PFSK-1 (cell line): ENCODE data around the gene MAOA.

Experiments used
- FOXP2 ChIP-seq: optimal IDR thresholded peaks from 2 replicates; pipeline ENCODE3; 2011; ENCODE audit warnings: borderline replicate concordance, control low read depth, inconsistent platforms; ENCODE audit not compliant: insufficient read depth; ENCODE audit errors: extremely low read length, extremely low read depth
- POLR2AphosphoS5 ChIP-seq: IDR thresholded peaks from 2 replicates; pipeline ENCODE4 v1.6.1; 2012; ENCODE audit warnings: low read depth, mild to moderate bottlenecking, control low read depth, low read length, moderate library complexity
- SIN3A ChIP-seq: IDR thresholded peaks from 2 replicates; pipeline ENCODE4 v1.6.1; 2012; ENCODE audit warnings: mild to moderate bottlenecking, low read length, moderate library complexity, borderline replicate concordance; ENCODE audit not compliant: insufficient read depth
- TAF1 ChIP-seq: IDR thresholded peaks from 2 replicates; pipeline ENCODE4 v1.6.1; 2012; ENCODE audit warnings: low read length, control low read depth, borderline replicate concordance; ENCODE audit not compliant: insufficient read depth
- TF ChIP-seq, protein P1 (sequence below), 2 experiments: IDR thresholded peaks; 2 replicates each; pipeline versions ENCODE4 v1.6.1 to v1.8.0; 2011 to 2012; ENCODE audit warnings: low read depth in 2 of 2, low read length in 2 of 2, control low read depth in 1 of 2, inconsistent platforms in 1 of 2, mild to moderate bottlenecking in 1 of 2, moderate library complexity in 1 of 2; ENCODE audit not compliant: insufficient read depth in 1 of 2

Gene MAOA

DNA sequence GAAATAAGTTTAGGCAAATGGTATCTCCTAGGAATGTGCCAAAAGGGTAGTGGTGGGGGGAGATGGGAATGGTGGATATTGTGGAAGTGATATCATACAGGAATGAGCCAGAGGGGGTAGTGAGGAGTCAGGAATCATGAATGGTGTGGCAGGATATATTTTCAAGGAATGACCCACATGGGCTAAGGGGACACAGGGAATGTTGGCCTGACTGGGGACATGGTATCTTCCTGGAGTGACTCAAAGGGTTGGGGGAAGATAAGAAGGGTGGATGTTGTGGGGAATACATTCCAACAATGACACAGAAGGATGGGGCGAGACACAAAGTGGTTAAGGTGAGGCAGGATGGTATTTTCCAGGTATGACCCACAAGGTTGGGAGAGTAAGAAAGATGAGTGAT lies 60.6 kb downstream of the MAOA start:
- TF ChIP-seq FOXP2 (no peak), POLR2AphosphoS5 (no peak), SIN3A (no peak), TAF1 (no peak)
- TF ChIP-seq, protein P1, sequence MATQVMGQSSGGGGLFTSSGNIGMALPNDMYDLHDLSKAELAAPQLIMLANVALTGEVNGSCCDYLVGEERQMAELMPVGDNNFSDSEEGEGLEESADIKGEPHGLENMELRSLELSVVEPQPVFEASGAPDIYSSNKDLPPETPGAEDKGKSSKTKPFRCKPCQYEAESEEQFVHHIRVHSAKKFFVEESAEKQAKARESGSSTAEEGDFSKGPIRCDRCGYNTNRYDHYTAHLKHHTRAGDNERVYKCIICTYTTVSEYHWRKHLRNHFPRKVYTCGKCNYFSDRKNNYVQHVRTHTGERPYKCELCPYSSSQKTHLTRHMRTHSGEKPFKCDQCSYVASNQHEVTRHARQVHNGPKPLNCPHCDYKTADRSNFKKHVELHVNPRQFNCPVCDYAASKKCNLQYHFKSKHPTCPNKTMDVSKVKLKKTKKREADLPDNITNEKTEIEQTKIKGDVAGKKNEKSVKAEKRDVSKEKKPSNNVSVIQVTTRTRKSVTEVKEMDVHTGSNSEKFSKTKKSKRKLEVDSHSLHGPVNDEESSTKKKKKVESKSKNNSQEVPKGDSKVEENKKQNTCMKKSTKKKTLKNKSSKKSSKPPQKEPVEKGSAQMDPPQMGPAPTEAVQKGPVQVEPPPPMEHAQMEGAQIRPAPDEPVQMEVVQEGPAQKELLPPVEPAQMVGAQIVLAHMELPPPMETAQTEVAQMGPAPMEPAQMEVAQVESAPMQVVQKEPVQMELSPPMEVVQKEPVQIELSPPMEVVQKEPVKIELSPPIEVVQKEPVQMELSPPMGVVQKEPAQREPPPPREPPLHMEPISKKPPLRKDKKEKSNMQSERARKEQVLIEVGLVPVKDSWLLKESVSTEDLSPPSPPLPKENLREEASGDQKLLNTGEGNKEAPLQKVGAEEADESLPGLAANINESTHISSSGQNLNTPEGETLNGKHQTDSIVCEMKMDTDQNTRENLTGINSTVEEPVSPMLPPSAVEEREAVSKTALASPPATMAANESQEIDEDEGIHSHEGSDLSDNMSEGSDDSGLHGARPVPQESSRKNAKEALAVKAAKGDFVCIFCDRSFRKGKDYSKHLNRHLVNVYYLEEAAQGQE (IDR thresholded peaks at IDR 0.05; ENCODE audit: insufficient read depth in 1 of 2, low read depth in 2 of 2, low read length in 2 of 2), result no peak

DNA sequence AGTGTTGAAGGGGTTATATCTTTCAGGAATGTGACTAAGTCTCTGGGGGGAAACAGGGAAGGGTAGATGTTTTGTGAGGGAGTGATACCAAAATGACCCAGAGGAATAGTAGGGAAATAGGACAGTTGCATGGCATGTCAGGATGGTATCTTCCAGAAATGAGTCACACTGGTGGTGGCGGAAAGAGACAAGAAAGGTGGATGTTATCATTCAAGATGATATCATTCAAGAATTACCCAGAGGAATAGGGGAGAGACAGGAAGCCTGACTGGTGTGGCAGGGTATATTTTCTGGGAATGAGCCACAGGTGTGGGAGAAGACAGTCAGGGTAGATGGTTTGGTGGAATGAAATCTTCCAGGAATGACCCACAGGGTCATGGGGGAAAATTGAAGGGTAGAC lies 61.1 kb downstream of the MAOA start:
- TF ChIP-seq TAF1, result no peak
- TF ChIP-seq FOXP2, result no peak
- TF ChIP-seq, protein P1 (IDR thresholded peaks at IDR 0.05; ENCODE audit: insufficient read depth in 1 of 2, low read depth in 2 of 2, low read length in 2 of 2), result no peak
- no peak for TF ChIP-seq POLR2AphosphoS5
- no peak for TF ChIP-seq SIN3A

DNA sequence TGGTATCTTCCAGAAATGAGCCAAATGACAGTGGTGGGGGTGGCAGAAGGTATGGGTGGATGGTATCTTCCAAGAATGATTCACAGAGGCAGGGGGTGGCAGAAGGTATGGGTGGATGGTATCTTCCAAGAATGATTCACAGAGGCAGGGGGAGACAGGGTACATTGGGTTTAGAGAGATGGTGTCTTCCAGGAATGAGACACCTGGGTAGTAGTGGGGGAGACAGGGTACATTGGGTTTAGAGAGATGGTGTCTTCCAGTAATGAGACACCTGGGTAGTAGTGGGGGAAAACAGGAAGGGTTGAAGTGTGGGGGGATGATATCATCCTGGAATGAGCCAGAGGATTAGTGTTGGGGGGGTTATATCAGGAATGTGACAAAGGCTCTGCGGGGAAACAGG lies 62.0 kb downstream of the MAOA start:
- TF ChIP-seq POLR2AphosphoS5, result no peak
- no peak for TF ChIP-seq TAF1
- no peak for TF ChIP-seq SIN3A
- TF ChIP-seq FOXP2, result no peak
- TF ChIP-seq, protein P1 (IDR thresholded peaks at IDR 0.05; ENCODE audit: insufficient read depth in 1 of 2, low read depth in 2 of 2, low read length in 2 of 2), result no peak

DNA sequence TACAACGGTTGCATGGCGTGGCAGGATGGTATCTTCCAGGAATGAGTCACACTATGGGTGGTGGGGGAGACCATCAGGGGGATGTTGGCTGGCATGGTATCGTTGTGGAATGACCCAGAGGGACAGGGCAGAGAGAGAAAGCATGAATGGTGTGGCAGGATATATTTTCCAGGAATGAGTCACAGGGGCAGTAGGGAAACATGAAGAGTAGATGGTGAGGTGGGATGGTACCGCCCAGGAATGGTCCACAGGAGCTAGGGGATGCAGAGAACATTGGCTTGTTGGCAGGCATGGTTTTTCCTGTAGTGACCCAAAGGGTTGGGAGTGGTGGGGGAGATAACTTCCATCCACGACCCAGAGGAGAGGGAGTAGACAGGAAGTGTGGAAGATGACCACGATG lies 62.4 kb downstream of the MAOA start:
- no peak for TF ChIP-seq FOXP2

DNA sequence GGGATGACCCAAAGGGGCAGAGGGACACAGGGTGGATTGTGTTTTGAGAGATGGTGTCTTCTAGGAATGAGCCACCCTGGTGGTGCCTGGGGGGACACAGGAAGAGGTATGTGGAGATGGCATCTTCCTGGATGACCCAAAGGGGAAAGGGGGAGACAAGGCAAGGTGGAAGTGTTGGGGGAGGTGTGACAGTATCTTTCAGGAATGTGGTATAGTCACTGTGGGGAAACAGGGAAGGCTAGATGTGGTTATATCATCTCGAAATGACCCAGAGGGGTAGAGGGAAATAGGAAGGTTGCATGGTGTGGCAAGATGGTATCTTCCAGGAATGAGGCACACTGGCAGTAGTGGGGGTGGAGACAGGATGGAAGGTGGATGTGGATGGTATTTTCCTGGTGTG lies 62.9 kb downstream of the MAOA start:
- TF ChIP-seq FOXP2, result no peak
- TF ChIP-seq TAF1, result no peak
- TF ChIP-seq POLR2AphosphoS5, result no peak

DNA sequence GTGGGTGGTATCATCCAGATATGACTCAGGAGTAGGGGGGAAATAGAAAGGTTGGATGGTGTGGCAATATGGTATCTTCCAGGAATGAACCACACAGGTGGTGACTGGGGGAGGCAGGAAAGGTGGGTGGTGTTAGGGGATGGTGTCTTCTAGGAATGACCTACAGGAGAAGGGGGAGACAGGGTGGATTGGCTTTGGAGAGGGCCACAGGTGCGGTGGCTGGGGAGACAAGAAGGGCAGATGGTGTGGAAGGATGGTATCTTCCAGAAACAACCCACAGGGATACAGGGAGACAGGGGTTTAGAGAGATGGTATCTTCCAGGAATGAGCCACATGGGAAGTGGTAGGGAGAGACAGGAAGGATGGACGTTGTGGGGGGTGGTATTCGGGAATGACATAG lies 64.0 kb downstream of the MAOA start:
- TF ChIP-seq POLR2AphosphoS5 (no peak), SIN3A (no peak), FOXP2 (no peak), TAF1 (no peak)
- TF ChIP-seq, protein P1 (IDR thresholded peaks at IDR 0.05; ENCODE audit: insufficient read depth in 1 of 2, low read depth in 2 of 2, low read length in 2 of 2), result no peak
